GM12878 (cell line): ENCODE results near the gene SUGCT. TPM values are rescaled to one million over a fixed set of nuclear protein-coding genes. Genes with fewer than 3 reads are reported as not detected.

Experiments used
- ATAC-seq: fragments of 200-7000 bp; cut with Tn5 transposase; 3 replicates; pipeline ENCODE4 v1.9.1; 2020; ENCODE audit warnings: mild to moderate bottlenecking, moderate library complexity
- BruUV-seq: library from RNA; stranded (reverse); fragments of 400-500 nt; replicated peaks from 2 replicates; lab custom pipeline; 2021; lab: Mats Ljungman, UMichigan
- CTCF ChIA-PET: fragments of 300-600 bp; sonication (Branson Sonifier 250); formaldehyde crosslinking; extraction: SDS; loops from one replicate; lab custom pipeline; 2021; ENCODE audit warnings: inconsistent platforms; lab: Yijun Ruan, JAX
- POLR2A ChIA-PET: fragments of 350-600 bp; formaldehyde crosslinking; extraction: SDS; loops from one replicate; lab custom pipeline; 2021; ENCODE audit warnings: inconsistent platforms; lab: Charles Lee
- RAD21 ChIA-PET: fragments of 300-600 bp; sonication (Branson Sonifier 250); formaldehyde crosslinking; loops from one replicate; lab custom pipeline; 2023; ENCODE audit warnings: antibody characterized with exemption; ENCODE audit not compliant: unreplicated experiment; lab: Charles Lee
- SMC1A ChIA-PET: fragments of 300-600 bp; sonication (Branson Sonifier 250); formaldehyde crosslinking; loops from one replicate; lab custom pipeline; 2023; ENCODE audit not compliant: unreplicated experiment, uncharacterized antibody; lab: Charles Lee
- DNase-seq: peaks from one replicate; pipeline ENCODE4 v3.0.0-alpha.2; 2011; ENCODE audit warnings: low read depth, low spot score
- FAIRE-seq: peaks from 3 replicates; lab custom pipeline; 2011; peaks lifted over from hg19 to GRCh38; lab: Jason Lieb, UNC
- H2AFZ ChIP-seq: 2 replicates; pipeline ENCODE4 v1.6.0; 2011; ENCODE audit warnings: low read depth, low read length, control low read depth; ENCODE audit not compliant: control insufficient read depth
- H3K27ac ChIP-seq: 2 replicates; pipeline ENCODE4 v1.5.1; 2011; ENCODE audit warnings: control low read depth; ENCODE audit not compliant: control insufficient read depth, insufficient read depth
- H3K27me3 ChIP-seq, 2 experiments: replicated peaks in 1 of 2; 2 replicates each; pipeline versions ENCODE4 v1.6.0 to v1.6.1; 2011; ENCODE audit warnings: low read length in 1 of 2; ENCODE audit not compliant: control insufficient read depth in 2 of 2, insufficient read depth in 2 of 2
- H3K36me3 ChIP-seq, 2 experiments: 2 replicates each; pipeline ENCODE4 v1.5.1; 2011; ENCODE audit warnings: low read length in 1 of 2; ENCODE audit not compliant: control insufficient read depth in 2 of 2, insufficient read depth in 2 of 2
- H3K4me1 ChIP-seq: 2 replicates; pipeline ENCODE4 v1.6.1; 2011; ENCODE audit warnings: mild to moderate bottlenecking, low read length, moderate library complexity, mixed read lengths; ENCODE audit not compliant: control insufficient read depth, insufficient read depth
- H3K4me2 ChIP-seq: 2 replicates; pipeline ENCODE4 v1.6.0; 2011; ENCODE audit warnings: control low read depth; ENCODE audit not compliant: control insufficient read depth, insufficient read depth
- H3K4me3 ChIP-seq: fragments of 200-600 bp; sonication (generic); 2 replicates; pipeline ENCODE4 v1.5.1; 2016
- H3K79me2 ChIP-seq: 2 replicates; pipeline ENCODE4 v1.6.0; 2011; ENCODE audit warnings: low read length; ENCODE audit not compliant: control insufficient read depth, insufficient read depth
- H3K9ac ChIP-seq: 2 replicates; pipeline ENCODE4 v1.8.0; 2011; ENCODE audit warnings: low read length, control low read depth, mixed read lengths; ENCODE audit not compliant: control insufficient read depth, insufficient read depth
- H3K9me3 ChIP-seq: replicated peaks from 3 replicates; pipeline ENCODE4 v1.5.1; 2011; ENCODE audit warnings: mild to moderate bottlenecking, low read length; ENCODE audit not compliant: control insufficient read depth, insufficient read depth
- H4K20me1 ChIP-seq: 2 replicates; pipeline ENCODE4 v1.6.0; 2011; ENCODE audit not compliant: control insufficient read depth, insufficient read depth
- ASH2L ChIP-seq: fragments of 300-600, 200-600 bp; sonication (generic); IDR thresholded peaks from 2 replicates; pipeline ENCODE4 v1.6.1; 2017; ENCODE audit warnings: low read depth, mild to moderate bottlenecking, borderline replicate concordance
- CREM ChIP-seq: IDR thresholded peaks from 2 replicates; pipeline ENCODE4 v1.6.1; 2014; ENCODE audit warnings: antibody characterized with exemption, low read depth
- IKZF1 ChIP-seq: fragments of 450-650 bp; conservative IDR thresholded peaks from 2 replicates; pipeline ENCODE4 v1.6.1; 2017; ENCODE audit warnings: antibody characterized with exemption, mild to moderate bottlenecking
- IKZF2 ChIP-seq, 2 experiments: fragments of 450-650 bp; IDR thresholded peaks; 2 replicates each; pipeline ENCODE4 v1.6.1; 2017; ENCODE audit warnings: mild to moderate bottlenecking in 2 of 2, moderate library complexity in 2 of 2
- LARP7 ChIP-seq: fragments of 450-650 bp; IDR thresholded peaks from 2 replicates; pipeline ENCODE4 v1.6.1; 2017; ENCODE audit warnings: mild to moderate bottlenecking
- MYC ChIP-seq: IDR thresholded peaks from 2 replicates; pipeline ENCODE4 v1.6.1; 2011; ENCODE audit warnings: mild to moderate bottlenecking, low read length, moderate library complexity, inconsistent platforms; ENCODE audit not compliant: insufficient read depth, insufficient replicate concordance, insufficient read length, severe bottlenecking
- NFIC ChIP-seq: IDR thresholded peaks from 2 replicates; pipeline ENCODE4 v1.6.1; 2012; ENCODE audit warnings: low read depth, mild to moderate bottlenecking, inconsistent platforms, low read length, moderate library complexity
- NFYB ChIP-seq: IDR thresholded peaks from 2 replicates; pipeline ENCODE4 v1.6.1; 2011; ENCODE audit warnings: low read depth, mild to moderate bottlenecking, low read length, improper control_type of control experiment, moderate library complexity; ENCODE audit not compliant: insufficient read depth
- POLR2AphosphoS2 ChIP-seq: IDR thresholded peaks from 2 replicates; pipeline ENCODE4 v1.6.1; 2011; ENCODE audit warnings: low read depth, mild to moderate bottlenecking, low read length, improper control_type of control experiment, moderate library complexity
- RAD21 ChIP-seq: IDR thresholded peaks from 2 replicates; pipeline ENCODE4 v1.6.1; 2011; ENCODE audit warnings: mild to moderate bottlenecking, low read depth, low read length, moderate library complexity; ENCODE audit not compliant: insufficient read depth
- RBBP5 ChIP-seq: fragments of 200-600 bp; sonication (generic); conservative IDR thresholded peaks from 2 replicates; pipeline ENCODE4 v1.6.1; 2016
- RFX5 ChIP-seq: IDR thresholded peaks from 2 replicates; pipeline ENCODE4 v1.6.1; 2011; ENCODE audit warnings: low read depth, low read length, improper control_type of control experiment
- SMAD1 ChIP-seq: fragments of 450-650 bp; IDR thresholded peaks from 2 replicates; pipeline ENCODE4 v1.6.1; 2018; ENCODE audit warnings: mild to moderate bottlenecking, low read depth; ENCODE audit not compliant: partially characterized antibody
- SUPT20H ChIP-seq: IDR thresholded peaks from 2 replicates; pipeline ENCODE4 v1.6.1; 2011; ENCODE audit warnings: low read depth, mild to moderate bottlenecking, low read length, moderate library complexity, borderline replicate concordance; ENCODE audit not compliant: control insufficient read depth
- in situ Hi-C: fragments of 300-500 bp; cut with MboI; formaldehyde crosslinking; loops from 9 replicates; pipeline ENCODE4 v1.14.3; 2018; ENCODE audit warnings: mixed read lengths
- intact Hi-C: fragments of 100-400 bp; cut with micrococcal nuclease; formaldehyde crosslinking; loops from one replicate; pipeline ENCODE4 v1.14.2; 2022; ENCODE audit not compliant: unreplicated experiment
- polyA plus RNA-seq, 11 experiments: library from polyadenylated mRNA; depleted of rRNA in 4 of 11; unstranded in 6 of 11; stranded (reverse) in 5 of 11; fragments of >200 nt; fragmentation: Nextera tagmentation in 4 of 11; fragmentation: Illumina TruSeq in 1 of 11; extraction: Ambion mirVana in 4 of 11; extraction: Trizol in 1 of 11; gene quantifications; 1 replicate in 1 of 11; 2 replicates in 10 of 11; pipeline versions ENCODE4 v1.2.1 to v1.2.3, GENCODE V29; 2011 to 2016; ENCODE audit warnings: inconsistent platforms in 2 of 11, missing spikeins in 2 of 11, low read depth in 1 of 11
- total RNA-seq, 4 experiments: library from RNA; depleted of rRNA in 3 of 4; stranded (reverse); fragments of >200 nt in 3 of 4; fragmentation: Illumina TruSeq in 1 of 4; extraction: Trizol in 1 of 4; gene quantifications; 2 replicates each; pipeline versions ENCODE4 v1.2.1 to v1.2.3, GENCODE V29; 2013 to 2021
- TF ChIP-seq, protein P1 (sequence below): IDR thresholded peaks from 2 replicates; pipeline ENCODE4 v1.6.1; 2011; ENCODE audit warnings: low read depth, low read length, improper control_type of control experiment, borderline replicate concordance
- TF ChIP-seq, protein P2 (sequence below): IDR thresholded peaks from 2 replicates; pipeline ENCODE4 v1.6.1; 2012; ENCODE audit warnings: low read depth, low read length, improper control_type of control experiment

Gene SUGCT
- total and polyA plus RNA-seq, 10 of the 15 experiments (the other 5 are each of a cell fraction or from before 2014, with no cell fraction given), result 0.08 to 1.2 (median 0.67) TPM; not detected in 1

DNA sequence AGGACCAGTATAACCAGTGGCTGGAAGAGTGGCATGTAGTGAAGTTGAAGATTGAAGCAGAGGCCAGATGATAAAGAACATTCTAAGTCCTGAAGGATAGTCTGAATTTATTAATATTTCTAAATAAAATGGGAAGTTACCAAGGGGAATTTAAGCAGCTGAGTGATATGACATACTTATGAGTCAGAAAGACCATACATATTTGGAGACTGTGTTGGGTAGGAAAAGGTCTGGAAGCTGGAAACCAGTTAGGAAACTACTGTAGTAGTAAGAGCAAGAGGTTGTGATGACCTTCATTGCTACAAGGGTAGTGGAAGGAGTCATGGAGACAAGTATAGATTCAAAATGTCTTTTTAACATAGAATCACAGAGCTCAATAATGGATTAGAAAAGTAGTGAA is 752.3 kb downstream of the SUGCT start:
- intact Hi-C loops, result no loop called here
- ChIA-PET POLR2A (no interaction called here), RAD21 (no interaction called here), CTCF (no interaction called here), SMC1A (no interaction called here)
- H3K9ac ChIP-seq, result no peak overlapping the region
- H3K79me2 ChIP-seq, result no peaks in the 10 kb centered on the region
- no peak overlapping the region for H3K4me2 ChIP-seq
- no peak for TF ChIP-seq NFIC
- TF ChIP-seq SMAD1, result no peak
- TF ChIP-seq POLR2AphosphoS2, result no peak
- no peak for TF ChIP-seq NFYB
- no peak for TF ChIP-seq IKZF1
- TF ChIP-seq IKZF2 (IDR thresholded peaks at IDR 0.05), result no peak
- TF ChIP-seq RFX5, result no peak
- no peak for TF ChIP-seq RAD21
- TF ChIP-seq, protein P1, sequence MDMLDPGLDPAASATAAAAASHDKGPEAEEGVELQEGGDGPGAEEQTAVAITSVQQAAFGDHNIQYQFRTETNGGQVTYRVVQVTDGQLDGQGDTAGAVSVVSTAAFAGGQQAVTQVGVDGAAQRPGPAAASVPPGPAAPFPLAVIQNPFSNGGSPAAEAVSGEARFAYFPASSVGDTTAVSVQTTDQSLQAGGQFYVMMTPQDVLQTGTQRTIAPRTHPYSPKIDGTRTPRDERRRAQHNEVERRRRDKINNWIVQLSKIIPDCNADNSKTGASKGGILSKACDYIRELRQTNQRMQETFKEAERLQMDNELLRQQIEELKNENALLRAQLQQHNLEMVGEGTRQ, result no peak
- no peak for TF ChIP-seq LARP7
- no peak for TF ChIP-seq SUPT20H
- TF ChIP-seq, protein P2, sequence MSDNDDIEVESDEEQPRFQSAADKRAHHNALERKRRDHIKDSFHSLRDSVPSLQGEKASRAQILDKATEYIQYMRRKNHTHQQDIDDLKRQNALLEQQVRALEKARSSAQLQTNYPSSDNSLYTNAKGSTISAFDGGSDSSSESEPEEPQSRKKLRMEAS, result no peak
- TF ChIP-seq ASH2L, result no peak
- TF ChIP-seq CREM, result no peak
- no peak for TF ChIP-seq RBBP5
- TF ChIP-seq MYC, result no peak
- H3K4me1 ChIP-seq, result no peaks in the 10 kb centered on the region
- FAIRE-seq (no peak), ATAC-seq (no peak), DNase-seq (no peak)
- no peaks in the 10 kb centered on the region for H3K27me3 ChIP-seq
- no peak overlapping the region for H3K27ac ChIP-seq
- H3K9me3 ChIP-seq, result no peaks in the 10 kb centered on the region
- no peaks in the 10 kb centered on the region for H4K20me1 ChIP-seq
- H3K4me3 ChIP-seq, result no peak overlapping the region
- in situ Hi-C loops, result no loop called here
- no TSS peak for BruUV-seq
- H3K36me3 ChIP-seq, result no peaks in the 10 kb centered on the region
- no peak overlapping the region for H2AFZ ChIP-seq
